ENCODE results near the gene SIX5. TPM values are rescaled to one million over a fixed set of nuclear protein-coding genes. Genes with fewer than 3 reads are reported as not detected.

Gene SIX5
- total and polyA plus RNA-seq, 7 donors, result 7.0 to 14.5 (median 9.2) TPM

DNA sequence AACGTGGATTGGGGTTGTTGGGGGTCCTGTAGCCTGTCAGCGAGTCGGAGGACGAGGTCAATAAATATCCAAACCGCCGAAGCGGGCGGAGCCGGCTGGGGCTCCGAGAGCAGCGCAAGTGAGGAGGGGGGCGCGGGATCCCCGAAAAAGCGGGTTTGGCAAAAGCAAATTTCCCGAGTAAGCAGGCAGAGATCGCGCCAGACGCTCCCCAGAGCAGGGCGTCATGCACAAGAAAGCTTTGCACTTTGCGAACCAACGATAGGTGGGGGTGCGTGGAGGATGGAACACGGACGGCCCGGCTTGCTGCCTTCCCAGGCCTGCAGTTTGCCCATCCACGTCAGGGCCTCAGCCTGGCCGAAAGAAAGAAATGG, 754 bp upstream of the SIX5 start:
- Histone ChIP-seq H3K27me3 (ENCODE audit: insufficient read depth in 3 of 3, low read length in 2 of 3) (no peaks in the 10 kb centered on the region), H3K9me3 (no peaks in the 10 kb centered on the region), H3K4me3 (peak overlapping the region; percentile 87), H3K4me1 (peaks cover 32% of the 10 kb centered on the region), H3K27ac (peak overlapping the region; percentile 95), H3K36me3 (ENCODE audit: insufficient read depth in 1 of 2, low read depth in 1 of 2) (peaks cover 0 to 42% of the 10 kb centered on the region in 2 donors)
- DNase-seq, result peak in 1 of 2 donors; percentile 79
- no peak for TF ChIP-seq CTCF (IDR thresholded peaks at IDR 0.05)
- 1% methylated on average over 27 to 28 of the region's 28 CpGs for WGBS, 3 donors
- intact Hi-C loops (cut with DNase I), result loop anchor here (1.0 to 5.0 kb wide), 3 partner anchors 29 to 38 kb away; partner anchors contain the start of genes FBXO46 (in 1 of the 2) and MEIOSIN (in 1 of the 2)
- ATAC-seq, result peak in 1 of 4 donors; percentile 10

GRCh38 chr19:45768655-45768983, 433 bp downstream of the SIX5 start:
- peaks cover 40% of the 10 kb centered on the region for H3K4me1 ChIP-seq
- H3K4me3 ChIP-seq, result peak overlapping the region; percentile 87
- H3K27ac ChIP-seq, result peak overlapping the region; percentile 95
- DNase-seq (peak in 1 of 2 donors; percentile 78), ATAC-seq (no peak)
- TF ChIP-seq CTCF (IDR thresholded peaks at IDR 0.05), result no peak
- no peaks in the 10 kb centered on the region for H3K27me3 ChIP-seq (ENCODE audit: insufficient read depth in 3 of 3, low read length in 2 of 3)
- H3K9me3 ChIP-seq, result no peaks in the 10 kb centered on the region
- 0 to 2% (median 1%) methylated on average over 17 to 33 of the region's 33 CpGs for WGBS, 3 donors
- intact Hi-C loops (cut with DNase I), result loop anchor here in 1 of 2 donors (5.0 kb wide), 1 partner anchor 36 kb away; the partner anchor contains the start of genes FBXO46 and MEIOSIN
- peaks cover 0 to 31% of the 10 kb centered on the region in 2 donors for H3K36me3 ChIP-seq (ENCODE audit: insufficient read depth in 1 of 2, low read depth in 1 of 2)

DNA sequence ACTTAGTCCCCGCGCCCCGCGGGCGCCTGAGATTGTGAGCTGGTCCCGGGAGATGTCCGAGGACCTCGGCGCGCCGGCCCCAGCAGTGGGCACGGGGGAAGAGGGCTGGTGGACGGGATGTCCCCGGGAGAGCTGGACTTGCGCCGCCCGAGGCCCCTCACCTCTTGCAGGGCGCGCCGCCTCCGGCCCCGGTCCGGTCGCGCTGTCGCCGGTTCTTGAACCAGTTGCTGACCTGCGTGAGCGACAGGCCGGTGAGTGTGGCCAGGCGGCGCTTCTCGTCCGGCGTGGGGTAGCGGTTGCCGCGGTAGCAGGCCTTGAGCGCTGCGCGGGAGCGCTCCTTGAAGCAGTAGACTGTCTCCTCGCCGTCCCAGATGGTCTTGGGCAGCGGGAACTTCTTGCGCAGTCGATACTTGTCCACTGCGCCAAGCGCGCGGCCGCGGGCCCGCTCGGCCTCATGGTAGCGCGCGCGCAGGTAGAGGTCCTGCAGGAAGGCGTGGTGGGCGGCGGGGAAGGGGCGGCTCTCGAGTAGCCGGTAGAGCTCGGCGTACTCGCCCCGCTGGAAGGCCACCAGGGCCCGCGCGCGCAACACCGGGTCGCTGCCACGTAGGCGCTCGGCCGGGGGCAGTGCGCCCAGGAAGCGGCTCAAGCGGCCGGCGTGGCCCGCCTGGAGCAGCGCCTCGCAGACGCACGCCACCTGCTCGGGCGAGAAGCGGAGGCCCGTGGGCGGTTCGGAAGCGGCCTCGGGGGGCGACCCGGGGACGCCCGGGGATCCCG, 984 bp downstream of the SIX5 start:
- 0 to 1% (median 0%) methylated on average over 70 to 102 of the region's 102 CpGs for WGBS, 3 donors
- no peak for TF ChIP-seq CTCF (IDR thresholded peaks at IDR 0.05)
- DNase-seq (peak; percentile 79 to 88), ATAC-seq (peak; percentile 11 to 16 (median 16))
- peaks cover 35% of the 10 kb centered on the region for H3K4me1 ChIP-seq
- no peaks in the 10 kb centered on the region for H3K9me3 ChIP-seq
- intact Hi-C loops (cut with DNase I), result loop anchor here in 1 of 2 donors (2.0 to 5.0 kb wide), 2 partner anchors 36 to 47 kb away; partner anchors contain the start of genes FBXO46 and MEIOSIN
- peaks cover 0 to 25% of the 10 kb centered on the region in 2 donors for H3K36me3 ChIP-seq (ENCODE audit: insufficient read depth in 1 of 2, low read depth in 1 of 2)
- H3K27me3 ChIP-seq (ENCODE audit: insufficient read depth in 3 of 3, low read length in 2 of 3), result no peaks in the 10 kb centered on the region
- peak overlapping the region; percentile 87 for H3K4me3 ChIP-seq
- H3K27ac ChIP-seq, result peak overlapping the region; percentile 95

- DNase-seq (peak; percentile 83 to 87), ATAC-seq (peak; percentile 2 to 20 (median 8))
- Histone ChIP-seq H3K4me1 (peaks cover 34% of the 10 kb centered on the region), H3K27me3 (ENCODE audit: insufficient read depth in 3 of 3, low read length in 2 of 3) (no peaks in the 10 kb centered on the region), H3K9me3 (no peaks in the 10 kb centered on the region), H3K4me3 (peak overlapping the region; percentile 87), H3K27ac (peak overlapping the region; percentile 95), H3K36me3 (ENCODE audit: insufficient read depth in 1 of 2, low read depth in 1 of 2) (peaks cover 0 to 19% of the 10 kb centered on the region in 2 donors)
- intact Hi-C loops (cut with DNase I), result loop anchor here in 1 of 2 donors (2.0 to 5.0 kb wide), 2 partner anchors 35 to 47 kb away; partner anchors contain the start of genes FBXO46 and MEIOSIN
- WGBS, 3 donors, result 0 to 5% (median 4%) methylated on average over 25 to 31 of the region's 31 CpGs
- TF ChIP-seq CTCF (IDR thresholded peaks at IDR 0.05), result no peak
These were observed 1.6 kb downstream of the SIX5 start for GRCh38 chr19:45767410-45767880.
